Neural crest cell (in vitro differentiated cells): ENCODE results near the gene GADD45B. TPM values are rescaled to one million over a fixed set of nuclear protein-coding genes. Genes with fewer than 3 reads are reported as not detected.

ENCODE experiments used
- DNase-seq: peaks from one replicate; pipeline ENCODE4 v3.0.0; 2021; ENCODE audit warnings: low read depth, mixed read lengths, low spot score
- H3K27ac Mint-ChIP-seq: one replicate; pipeline ENCODE4 v1.8.0; 2021; ENCODE audit warnings: mild to moderate bottlenecking, mixed read lengths; ENCODE audit not compliant: unreplicated experiment
- H3K27me3 Mint-ChIP-seq: 2 replicates; pipeline ENCODE4 v1.8.0; 2021; ENCODE audit warnings: low read depth, mild to moderate bottlenecking, mixed read lengths
- H3K36me3 Mint-ChIP-seq: 2 replicates; pipeline ENCODE4 v1.8.0; 2021; ENCODE audit warnings: low read depth, mild to moderate bottlenecking, mixed read lengths
- H3K4me1 Mint-ChIP-seq: 2 replicates; pipeline ENCODE4 v1.8.0; 2021; ENCODE audit warnings: mixed read lengths
- H3K4me3 Mint-ChIP-seq: one replicate; pipeline ENCODE4 v1.8.0; 2021; ENCODE audit warnings: mild to moderate bottlenecking, mixed read lengths
- H3K9me3 Mint-ChIP-seq: 2 replicates; pipeline ENCODE4 v1.8.0; 2021; ENCODE audit warnings: mixed read lengths
- long read RNA-seq: library from polyadenylated mRNA; unstranded; transcript quantifications from one replicate; pipeline ENCODE4 v2.0.0, GENCODE V29; 2020
- total RNA-seq: library from RNA; stranded (reverse); gene quantifications from 2 replicates; pipeline ENCODE4 v1.2.1, GENCODE V29; 2021
- TF ChIP-seq, protein P1 (sequence below): fragments of 200-600 bp; sonication (generic); conservative IDR thresholded peaks from 2 replicates; pipeline ENCODE4 v1.5.0; 2021; ENCODE audit warnings: antibody characterized with exemption, mild to moderate bottlenecking

The GADD45B gene, protein sequence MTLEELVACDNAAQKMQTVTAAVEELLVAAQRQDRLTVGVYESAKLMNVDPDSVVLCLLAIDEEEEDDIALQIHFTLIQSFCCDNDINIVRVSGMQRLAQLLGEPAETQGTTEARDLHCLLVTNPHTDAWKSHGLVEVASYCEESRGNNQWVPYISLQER
- total RNA-seq: 3.3 and 4.1 TPM in 2 replicates
- long read RNA-seq, partial matches to known transcripts: 0 of 1 reads
- long read RNA-seq, other reads (novel, unspliced or antisense): 0 of 1 reads

DNA sequence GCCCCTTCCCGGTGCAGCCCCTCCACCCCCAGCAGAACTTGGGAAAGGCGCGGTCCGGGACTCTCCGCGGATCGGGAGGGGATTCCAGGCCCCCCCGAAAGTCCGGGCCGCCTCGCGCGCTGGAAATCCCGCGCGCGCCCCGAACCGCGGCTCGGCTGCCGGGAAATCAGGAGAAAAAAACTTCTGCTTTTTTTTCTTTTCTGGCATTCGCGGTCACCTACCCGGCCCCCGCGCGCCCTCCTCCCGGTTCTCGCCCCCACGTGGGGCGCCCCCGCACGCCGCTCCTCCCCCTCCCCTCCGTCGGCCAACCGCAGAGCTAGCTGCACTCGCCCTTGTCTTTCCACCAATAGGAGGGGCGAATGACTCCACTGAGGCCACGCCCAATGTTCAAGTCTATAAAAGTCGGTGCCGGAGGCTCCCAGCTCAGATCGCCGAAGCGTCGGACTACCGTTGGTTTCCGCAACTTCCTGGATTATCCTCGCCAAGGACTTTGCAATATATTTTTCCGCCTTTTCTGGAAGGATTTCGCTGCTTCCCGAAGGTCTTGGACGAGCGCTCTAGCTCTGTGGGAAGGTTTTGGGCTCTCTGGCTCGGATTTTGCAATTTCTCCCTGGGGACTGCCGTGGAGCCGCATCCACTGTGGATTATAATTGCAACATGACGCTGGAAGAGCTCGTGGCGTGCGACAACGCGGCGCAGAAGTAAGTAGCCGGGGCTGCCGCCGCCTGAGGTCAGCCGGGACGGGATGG lies at the start of gene GADD45B:
GADD45B (plus strand) TSS at position 426 of the 749 bp plus-strand sequence; CDS start at position 658, 232 bp downstream.
- Mint-ChIP-seq H3K36me3 (no peaks in the 10 kb centered on the region), H3K27me3 (peaks cover 53% of the 10 kb centered on the region), H3K27ac (peak within 1 kb of the TSS; percentile 87), H3K9me3 (no peaks in the 10 kb centered on the region), H3K4me1 (peaks cover 27% of the 10 kb centered on the region), H3K4me3 (peak within 1 kb of the TSS; percentile 99)
- TF ChIP-seq, protein P1, sequence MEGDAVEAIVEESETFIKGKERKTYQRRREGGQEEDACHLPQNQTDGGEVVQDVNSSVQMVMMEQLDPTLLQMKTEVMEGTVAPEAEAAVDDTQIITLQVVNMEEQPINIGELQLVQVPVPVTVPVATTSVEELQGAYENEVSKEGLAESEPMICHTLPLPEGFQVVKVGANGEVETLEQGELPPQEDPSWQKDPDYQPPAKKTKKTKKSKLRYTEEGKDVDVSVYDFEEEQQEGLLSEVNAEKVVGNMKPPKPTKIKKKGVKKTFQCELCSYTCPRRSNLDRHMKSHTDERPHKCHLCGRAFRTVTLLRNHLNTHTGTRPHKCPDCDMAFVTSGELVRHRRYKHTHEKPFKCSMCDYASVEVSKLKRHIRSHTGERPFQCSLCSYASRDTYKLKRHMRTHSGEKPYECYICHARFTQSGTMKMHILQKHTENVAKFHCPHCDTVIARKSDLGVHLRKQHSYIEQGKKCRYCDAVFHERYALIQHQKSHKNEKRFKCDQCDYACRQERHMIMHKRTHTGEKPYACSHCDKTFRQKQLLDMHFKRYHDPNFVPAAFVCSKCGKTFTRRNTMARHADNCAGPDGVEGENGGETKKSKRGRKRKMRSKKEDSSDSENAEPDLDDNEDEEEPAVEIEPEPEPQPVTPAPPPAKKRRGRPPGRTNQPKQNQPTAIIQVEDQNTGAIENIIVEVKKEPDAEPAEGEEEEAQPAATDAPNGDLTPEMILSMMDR: no peak
- peak; percentile 97 for DNase-seq

DNA sequence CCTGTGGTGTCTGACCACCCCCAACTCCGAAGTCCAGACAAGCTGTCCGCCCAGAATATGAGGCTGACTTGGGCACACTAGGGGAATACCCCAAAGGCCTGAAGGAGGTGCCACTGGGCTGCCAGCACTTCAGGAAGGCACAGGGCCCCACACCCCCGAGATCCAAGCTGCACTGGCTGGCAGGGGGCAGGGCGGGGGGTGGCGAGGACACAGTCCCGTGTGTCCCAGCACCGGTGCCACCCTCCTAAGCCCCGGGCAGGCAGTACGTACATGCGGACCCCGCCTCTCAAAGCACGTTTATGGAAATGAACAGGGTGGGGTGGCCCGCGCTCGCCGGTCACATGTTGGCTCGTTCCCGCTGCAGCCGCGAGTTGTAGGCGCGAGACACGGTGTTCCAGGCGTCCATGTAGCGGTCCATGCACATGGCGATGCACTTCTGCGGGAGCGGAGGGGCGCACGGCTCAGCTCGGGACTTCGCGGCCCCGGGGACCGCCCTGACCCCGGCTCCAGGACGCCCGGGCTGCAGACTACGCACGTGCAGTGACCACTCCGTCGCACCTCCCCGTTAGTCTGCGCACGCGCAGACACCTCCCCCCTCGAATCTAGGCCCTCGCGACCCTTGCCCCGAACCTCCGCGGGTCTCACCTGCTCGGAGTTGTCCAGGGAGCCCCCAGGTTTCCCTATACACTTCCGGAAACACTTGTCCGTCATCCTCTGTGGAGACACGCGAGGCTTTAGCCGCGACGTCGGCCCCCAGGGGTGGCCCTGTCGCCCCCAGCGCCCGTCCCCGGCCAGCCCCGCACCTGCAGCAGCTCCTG lies 49.1 kb upstream of the GADD45B start:
- H3K27me3 Mint-ChIP-seq: peaks cover 6% of the 10 kb centered on the region
- peak overlapping the region; percentile 97 for H3K4me3 Mint-ChIP-seq
- DNase-seq: peak; percentile 50
- peak overlapping the region; percentile 98 for H3K27ac Mint-ChIP-seq
- H3K36me3 Mint-ChIP-seq: peaks cover 5% of the 10 kb centered on the region
- TF ChIP-seq, protein P1: no peak
- no peaks in the 10 kb centered on the region for H3K9me3 Mint-ChIP-seq
- peaks cover 16% of the 10 kb centered on the region for H3K4me1 Mint-ChIP-seq

DNA sequence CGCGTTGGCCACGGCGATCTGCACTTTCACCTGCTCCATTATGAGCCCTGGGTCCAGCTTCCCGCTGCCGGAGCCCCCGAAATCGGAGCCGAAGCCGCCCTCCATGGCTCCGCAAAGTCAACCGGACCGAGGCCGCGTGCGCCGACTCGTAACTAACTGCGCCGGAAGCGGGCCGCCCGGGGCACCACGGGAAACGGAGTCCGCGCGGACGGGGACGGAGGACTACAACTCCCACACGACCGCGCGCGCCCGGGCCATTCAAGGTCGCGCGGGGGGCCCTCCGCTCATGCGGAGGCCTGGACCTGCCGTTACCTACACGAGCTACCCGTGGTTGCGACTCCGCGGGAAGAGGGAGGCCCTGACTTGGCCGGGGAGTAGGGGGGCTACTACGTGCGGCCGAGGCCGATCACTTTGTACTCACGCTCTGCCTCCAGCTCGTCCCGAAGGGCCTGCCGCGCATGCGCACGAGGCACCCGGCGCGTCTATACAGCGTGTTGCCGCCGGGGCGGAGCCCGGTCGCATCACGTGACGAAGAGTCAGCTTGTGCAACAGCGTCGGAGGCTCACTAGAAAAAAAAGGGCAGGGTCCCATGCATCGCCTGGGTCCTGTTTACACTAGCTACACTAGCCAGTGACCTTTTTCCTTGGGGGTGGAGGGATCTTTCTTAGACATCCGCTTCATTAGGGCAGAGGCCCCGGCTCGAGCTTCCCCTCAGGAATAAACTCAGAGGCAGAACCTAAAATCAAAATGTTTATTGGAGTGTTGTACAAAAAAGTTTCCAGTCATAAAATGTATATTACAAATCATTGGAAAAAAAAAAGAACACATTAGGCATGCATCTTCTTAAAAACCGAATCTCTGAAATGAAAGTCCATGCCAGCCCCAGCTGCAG lies 48.3 kb upstream of the GADD45B start, which contains the start of gene TIMM13:
TIMM13 (minus strand) TSS at position 158 of the 892 bp plus-strand sequence; CDS start at position 105, 53 bp downstream.
- no peaks in the 10 kb centered on the region for H3K9me3 Mint-ChIP-seq
- H3K4me1 Mint-ChIP-seq: peaks cover 16% of the 10 kb centered on the region
- peak; percentile 93 for DNase-seq
- peak within 1 kb of the TSS; percentile 97 for H3K4me3 Mint-ChIP-seq
- peaks cover 5% of the 10 kb centered on the region for H3K36me3 Mint-ChIP-seq
- TF ChIP-seq, protein P1: no peak
- peak within 1 kb of the TSS; percentile 98 for H3K27ac Mint-ChIP-seq
- H3K27me3 Mint-ChIP-seq: peaks cover 6% of the 10 kb centered on the region

DNA sequence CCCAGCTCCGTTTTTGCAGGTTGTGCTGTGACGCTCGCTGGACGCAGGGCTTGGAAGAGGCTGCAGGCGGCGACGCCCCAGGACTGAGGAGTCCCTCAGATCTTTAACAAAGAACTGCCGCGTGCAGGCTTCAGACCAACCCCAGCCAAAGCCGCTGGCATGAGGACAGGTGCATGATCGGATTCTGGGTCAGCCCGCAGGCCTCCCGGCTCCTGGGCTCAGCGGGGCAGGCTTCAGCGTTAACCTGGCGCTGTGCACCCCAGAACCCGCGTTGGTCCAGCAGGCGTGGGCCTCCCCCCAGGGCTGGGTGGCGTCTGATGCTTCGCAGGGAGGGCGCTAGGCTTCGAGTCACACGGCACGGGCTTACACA lies 47.6 kb upstream of the GADD45B start:
- Mint-ChIP-seq H3K4me1 (peaks cover 16% of the 10 kb centered on the region), H3K36me3 (peaks cover 5% of the 10 kb centered on the region), H3K27me3 (peaks cover 6% of the 10 kb centered on the region), H3K4me3 (peak overlapping the region; percentile 97), H3K9me3 (no peaks in the 10 kb centered on the region), H3K27ac (peak overlapping the region; percentile 7)
- no peak for DNase-seq
- TF ChIP-seq, protein P1: no peak
